NCI-H1417 treated with DMSO at 0.1 percent for 48 hours (cell line): ENCODE results near the gene SEMA4C.

ENCODE experiments used
- DNase-seq: peaks from one replicate; lab custom pipeline; 2025; lab: John Stamatoyannopoulos, UW

SEMA4C gene

DNA sequence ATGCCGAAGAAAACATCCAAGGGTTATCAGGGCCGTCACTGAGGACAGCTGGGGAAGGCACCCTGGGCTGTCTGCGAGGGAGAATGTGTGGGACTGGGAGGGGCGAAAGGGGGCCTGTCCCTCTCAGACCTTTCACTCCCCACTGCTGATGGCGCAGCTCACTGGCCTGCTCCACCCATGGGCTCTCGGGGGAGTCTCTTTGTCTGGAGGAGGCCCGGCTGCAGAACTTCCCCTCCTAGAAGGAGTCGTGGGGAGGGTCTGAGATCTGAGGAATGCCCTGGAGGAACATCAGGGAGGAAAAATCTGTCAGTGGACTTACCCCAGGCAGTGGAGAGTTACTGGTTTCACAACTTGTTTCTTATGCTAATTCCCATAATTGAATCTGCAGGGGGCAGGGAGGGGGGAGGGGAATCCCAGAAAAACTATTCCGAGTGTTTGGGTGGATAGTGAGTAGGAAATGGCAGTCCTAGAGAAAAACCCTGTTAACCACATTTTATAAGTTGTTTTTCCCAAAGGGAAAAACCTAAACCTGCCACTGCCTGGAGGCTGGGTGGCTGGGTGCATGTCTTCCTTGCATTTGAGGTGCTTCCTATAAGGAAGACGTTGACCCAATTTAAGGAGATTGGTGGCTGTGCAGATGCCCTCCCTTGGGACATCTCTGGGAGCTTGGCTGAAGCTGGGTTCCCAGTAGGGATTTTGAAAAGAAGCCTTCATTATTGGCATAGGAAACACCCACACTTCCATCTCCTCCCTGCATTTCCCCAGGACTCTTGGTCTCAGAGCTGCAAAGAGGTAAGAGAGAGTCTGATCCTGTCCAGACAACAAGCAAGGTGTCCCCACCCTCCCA is 11.7 kb upstream of the SEMA4C start:
- DNase-seq: no peak

DNA sequence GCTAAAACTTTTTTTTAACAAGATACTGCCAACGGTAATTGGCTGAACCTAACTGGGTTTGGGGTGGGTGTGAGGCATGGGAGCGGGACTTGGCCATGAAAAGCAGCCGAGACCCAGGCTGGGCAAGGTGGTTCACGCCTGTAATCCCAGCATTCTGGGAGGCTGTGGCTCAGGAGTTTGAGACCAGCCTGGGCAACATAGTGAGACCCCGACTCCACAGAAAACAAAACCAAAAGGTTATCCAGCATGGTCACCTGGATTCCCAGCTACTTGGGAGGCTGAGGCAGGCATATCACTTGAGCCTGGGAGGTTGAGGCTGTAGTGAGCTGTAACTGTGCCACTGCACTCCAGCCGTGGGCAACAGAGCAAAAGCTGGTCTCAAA is 11.0 kb upstream of the SEMA4C start:
- no peak for DNase-seq

DNA sequence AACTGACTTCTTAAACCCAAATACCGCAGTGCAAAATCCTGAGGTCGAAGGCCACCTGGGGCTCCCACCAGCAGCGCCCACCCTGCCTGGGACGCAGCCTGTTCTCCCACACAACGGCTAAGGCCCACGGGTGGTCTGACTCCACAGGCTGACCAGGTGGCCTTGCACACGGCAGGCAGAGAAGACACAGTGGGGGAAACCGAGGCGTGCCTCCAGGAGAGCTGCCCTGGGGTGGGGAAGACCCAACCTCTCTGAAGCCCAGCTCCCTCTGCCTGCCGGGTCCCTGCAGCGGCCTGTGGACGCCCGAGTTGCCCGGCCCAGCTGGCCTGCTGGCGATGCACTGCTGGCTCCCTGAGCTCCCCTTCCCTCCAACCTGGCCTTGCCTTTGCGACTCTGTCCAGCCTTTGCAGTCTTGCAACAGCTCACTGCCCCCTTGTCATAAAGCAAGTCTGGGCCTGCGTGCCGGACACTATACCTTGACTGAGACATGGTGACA is 9.7 kb upstream of the SEMA4C start:
- DNase-seq: no peak

DNA sequence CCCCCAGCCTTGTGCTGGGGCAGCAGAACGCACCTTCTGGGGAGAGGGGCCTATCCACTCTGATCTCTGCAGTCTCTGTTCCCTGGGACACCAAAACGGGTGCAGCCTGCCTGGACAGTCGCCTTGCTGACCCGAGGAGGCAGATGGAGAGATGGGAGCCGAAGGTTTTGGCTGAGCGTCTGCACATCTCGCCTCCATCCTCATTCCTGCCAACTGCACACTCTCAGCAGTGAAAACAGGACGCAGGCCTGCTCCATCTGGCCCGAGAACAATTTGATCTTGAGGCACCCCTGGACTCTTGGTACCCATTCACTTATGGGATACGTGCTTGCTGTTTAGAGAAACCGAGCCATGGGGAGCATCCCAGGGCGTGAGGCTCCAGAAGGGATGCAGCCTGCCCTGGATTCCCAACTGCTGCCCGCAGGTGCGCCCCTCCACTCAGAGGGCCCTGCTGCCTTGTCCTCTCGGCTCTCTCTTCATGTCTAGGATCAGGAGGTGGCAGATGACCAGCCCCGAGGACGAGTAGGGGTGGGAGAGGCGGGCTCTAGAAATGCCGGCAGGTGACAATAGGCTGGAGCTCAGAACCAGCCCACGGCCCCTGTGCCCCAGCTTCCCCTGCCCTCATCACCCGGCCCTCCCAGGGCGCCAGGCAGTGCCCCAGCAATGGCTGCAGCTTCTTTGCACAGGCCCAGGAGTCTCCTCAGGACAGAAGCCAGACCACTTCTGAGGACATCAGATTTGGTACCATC is 9.1 kb upstream of the SEMA4C start:
- DNase-seq: no peak

DNA sequence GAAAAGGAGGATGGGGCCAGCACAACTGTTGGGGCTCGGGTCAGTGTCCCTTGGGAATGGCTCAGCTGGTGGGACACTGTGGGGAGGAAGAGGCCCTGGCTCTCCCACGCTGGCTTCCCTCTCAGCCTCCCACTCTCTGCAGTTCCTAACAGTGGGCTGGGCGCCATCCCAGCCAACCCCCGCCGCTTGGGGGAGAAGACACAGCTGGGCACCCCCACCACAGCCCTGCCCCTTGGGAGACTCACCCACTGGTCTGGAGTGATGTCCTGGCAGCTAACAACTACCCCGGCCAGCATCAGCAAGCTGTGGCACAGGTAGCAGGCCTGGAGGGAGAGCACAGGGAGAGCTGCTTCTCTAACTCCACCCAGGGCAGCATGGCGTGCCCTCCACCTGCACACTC is 8.3 kb upstream of the SEMA4C start:
- no peak for DNase-seq

- DNase-seq: no peak
Measured at GRCh38 chr2:96877631-96878092, 7.8 kb upstream of the SEMA4C start.

DNA sequence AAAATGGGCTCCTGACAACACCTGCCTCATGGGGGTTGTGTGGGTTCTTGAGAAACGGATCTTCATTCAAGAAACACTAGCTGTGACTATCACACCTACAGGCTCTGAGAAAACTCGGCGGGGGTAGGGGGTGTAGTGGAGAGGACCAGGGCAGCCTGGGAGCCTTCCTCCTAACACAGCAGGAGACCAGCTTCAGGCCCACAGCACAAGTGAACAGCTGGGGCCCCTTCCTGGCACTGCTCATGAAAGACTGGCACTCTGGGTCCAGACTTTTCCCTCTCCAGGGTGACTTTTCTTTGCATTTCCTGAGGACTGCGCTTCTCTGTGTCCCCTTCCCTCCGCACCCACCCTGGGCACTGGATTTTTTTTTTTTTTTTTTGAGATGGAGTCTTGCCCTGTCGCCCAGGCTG is 7.2 kb upstream of the SEMA4C start:
- no peak for DNase-seq

DNA sequence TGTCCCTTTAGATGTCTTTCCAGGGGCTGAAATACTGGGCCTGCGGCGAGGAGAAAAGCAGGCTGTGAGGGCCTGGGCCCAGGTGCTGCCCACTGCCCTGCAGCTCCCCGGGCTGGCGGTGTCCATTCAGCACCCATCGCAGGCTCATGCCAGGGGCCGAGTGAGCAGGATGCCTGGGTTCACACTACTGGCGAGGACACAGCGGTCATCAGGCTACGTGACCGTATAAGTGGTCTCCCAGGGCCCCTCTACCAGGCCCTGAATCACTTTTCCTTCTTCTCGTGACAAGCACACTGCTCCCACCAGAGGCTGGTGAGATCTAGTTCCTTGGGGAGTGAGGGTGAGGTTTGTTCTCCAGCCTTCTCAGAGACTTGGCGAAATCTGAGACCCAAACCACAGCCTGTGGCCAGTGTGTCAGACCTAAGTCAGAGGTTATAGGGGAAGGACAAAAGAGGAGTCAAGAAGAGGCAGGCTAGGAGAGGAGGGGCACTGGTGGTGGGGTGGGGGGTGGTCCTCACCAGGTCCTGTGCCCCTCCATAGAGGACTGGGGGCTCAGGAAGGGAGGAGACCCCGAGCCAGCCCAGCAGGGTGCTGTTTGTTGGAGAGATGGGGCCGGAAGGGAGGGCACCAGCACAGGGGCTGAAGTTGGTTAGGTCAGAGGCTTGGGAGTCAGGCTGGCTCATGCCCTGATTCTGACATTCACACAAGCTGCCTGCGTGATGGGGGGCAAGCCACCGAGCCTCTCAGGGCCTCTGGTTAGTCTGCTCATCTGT is 6.6 kb upstream of the SEMA4C start:
- no peak for DNase-seq

DNA sequence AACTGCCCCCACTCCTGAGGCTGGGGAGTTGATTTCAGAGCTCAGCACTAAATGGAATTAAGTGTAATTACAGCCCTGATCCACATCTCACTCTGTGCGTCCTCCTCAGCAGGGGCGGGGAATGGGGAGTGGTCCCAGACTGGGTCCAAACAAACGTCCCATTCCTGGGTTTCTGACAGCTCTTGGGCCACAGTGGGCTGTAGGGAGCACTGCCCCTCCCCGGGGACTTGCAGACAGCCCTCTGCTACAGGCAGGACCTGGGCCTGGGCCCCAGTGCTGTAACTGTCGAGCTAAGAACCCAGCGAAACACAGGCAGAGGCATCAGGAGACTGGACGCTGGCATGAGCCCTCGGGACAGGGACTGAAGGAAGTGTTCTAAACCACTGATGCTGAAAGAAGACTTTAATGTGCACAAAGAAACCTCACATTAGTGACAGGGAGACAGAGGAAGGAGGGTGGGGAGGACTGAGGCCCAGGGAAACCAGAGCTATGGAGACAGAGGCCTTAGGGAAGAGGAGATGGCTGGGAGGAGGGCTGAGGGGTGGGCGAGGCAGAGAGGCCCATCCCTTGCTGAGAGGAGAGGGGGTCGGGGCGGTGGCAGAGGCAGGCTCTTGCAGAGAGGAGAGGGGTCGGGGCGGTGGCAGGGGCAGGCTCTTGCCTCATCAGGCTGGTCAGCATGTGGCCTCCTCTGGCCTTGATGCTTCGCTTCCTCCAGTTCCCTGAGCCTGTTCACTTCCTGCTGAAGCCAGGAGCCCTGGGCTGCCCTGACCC is 5.8 kb upstream of the SEMA4C start:
- DNase-seq: no peak

DNA sequence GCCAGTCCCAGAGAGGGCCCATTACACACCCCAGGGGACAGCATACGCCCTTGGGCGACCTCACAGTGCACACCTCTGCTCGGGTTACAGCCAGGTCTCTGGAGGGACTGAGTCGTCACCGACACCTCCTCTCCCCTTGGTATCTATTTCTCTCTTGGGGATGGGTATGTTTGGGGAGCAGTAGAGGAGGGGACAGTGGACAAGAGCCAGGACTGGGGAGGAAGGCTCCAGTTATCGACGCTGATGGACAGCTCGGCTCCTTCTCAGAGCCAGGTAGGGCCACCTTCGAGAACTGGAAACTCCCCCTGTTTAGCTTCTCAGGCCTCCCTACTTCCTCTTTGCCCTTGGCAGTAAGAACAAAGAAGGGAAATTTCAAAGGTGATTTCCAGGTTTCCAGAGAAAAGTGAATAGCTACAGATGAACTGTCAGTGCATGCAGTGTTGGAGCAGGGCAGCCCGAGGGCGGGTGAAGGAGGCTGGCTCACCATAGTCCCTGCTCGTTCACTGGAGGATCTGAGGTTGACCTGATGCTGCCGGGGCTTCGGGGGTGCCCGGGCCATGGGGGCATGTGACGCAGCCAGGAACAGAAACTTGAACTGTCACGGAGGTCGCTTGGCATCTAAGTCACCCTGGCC is 4.4 kb upstream of the SEMA4C start:
- no peak for DNase-seq

GRCh38 chr2:96873651-96874096 is 3.8 kb upstream of the SEMA4C start:
- no peak for DNase-seq

GRCh38 chr2:96872591-96873349 is 2.9 kb upstream of the SEMA4C start:
- no peak for DNase-seq

GRCh38 chr2:96870626-96871255 is 861 bp upstream of the SEMA4C start:
- DNase-seq: no peak

- no peak for DNase-seq
Measured at GRCh38 chr2:96869281-96869821, 529 bp downstream of the SEMA4C start.

DNA sequence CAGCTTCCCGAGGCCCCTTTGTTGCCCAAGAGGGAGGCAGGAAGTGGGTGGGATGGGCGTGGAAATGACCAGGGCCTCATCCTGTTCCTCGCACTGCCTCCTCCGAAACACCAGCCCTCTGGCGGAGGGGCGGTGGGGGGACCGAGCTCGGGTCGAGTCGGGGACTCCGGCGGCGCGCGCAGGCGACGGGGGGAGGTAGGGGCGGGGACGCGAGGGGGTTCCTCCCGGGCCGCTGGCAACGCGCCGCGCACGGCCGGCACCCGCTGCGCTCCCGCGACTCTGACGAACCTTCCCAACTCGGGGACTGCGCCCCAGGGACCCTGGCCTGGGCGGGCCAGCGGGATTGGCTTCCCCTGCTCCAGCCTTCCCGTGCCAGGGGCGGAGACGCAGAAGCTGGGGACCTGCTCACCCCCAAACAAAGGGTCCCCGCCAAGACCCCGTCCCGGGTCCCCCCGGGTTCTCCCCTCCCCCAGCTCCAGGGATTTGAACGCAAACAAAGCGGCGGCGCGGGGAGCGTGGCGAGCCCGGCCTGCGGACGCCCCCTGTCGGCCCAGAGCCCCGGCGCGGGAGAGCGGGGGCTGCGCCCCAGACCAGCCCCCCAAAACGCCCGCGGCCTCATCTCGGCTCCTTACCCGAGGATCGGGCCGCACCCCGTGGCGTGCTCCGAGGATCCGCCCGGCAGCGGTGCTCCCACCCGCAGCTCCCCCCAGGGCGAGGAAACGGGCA is 1.2 kb downstream of the SEMA4C start:
- no peak for DNase-seq

DNA sequence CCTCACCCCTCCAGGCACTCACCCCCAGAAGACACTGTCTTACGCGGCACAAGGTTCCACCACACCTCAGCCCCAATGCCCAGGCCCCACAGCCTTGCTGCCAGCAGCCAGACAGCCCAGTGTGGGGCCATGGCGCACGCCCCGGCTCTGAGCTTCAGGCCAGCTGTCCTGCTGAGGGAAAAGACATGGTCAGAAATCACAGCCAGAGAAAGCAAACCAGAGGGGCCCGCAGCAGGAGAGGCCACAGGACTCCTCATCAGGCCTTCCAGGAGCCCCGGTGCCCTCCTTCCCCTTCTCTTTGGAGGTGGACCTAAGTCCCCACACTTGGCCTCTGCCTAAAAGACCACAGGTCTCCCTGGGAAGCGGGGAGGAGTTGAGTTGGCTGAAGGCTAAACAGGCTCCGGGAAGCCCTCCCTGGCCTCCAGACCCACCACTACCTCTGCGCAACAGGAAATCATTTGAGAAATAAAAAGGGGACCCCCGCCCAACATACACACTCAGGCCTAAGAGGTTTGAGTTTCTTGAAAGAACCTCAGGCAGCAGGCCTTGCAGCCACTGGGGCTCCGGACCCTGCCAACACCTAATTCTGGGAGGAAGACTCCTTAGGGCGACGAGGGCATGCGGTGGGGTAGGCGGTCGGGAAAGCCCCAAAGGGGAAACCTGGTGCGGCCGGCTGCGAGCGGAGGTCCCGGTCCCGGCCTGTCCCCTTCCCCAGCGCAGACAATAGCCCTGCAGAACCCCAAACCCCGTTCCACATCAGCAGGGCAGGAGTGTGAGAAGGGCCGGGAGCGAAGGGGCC is 1.9 kb downstream of the SEMA4C start:
- no peak for DNase-seq

GRCh38 chr2:96866986-96867755 is 2.7 kb downstream of the SEMA4C start:
- no peak for DNase-seq
